Activated CD8-positive, alpha-beta T cell treated with anti-CD3 and anti-CD28 coated beads for 36 hours (primary cell): ENCODE results near the gene NME7. TPM values are rescaled to one million over a fixed set of nuclear protein-coding genes. Genes with fewer than 3 reads are reported as not detected.
"Not testable (repeated sequence)": the region's sequence is repeated elsewhere in the genome, so short reads cannot be mapped to it uniquely, and the experiment has no call there.

Experiments
- ATAC-seq: fragments of 200-7000 bp; cut with Tn5 transposase; one replicate; pipeline ENCODE4 v1.10.0; 2021; ENCODE audit warnings: mild to moderate bottlenecking, moderate library complexity
- CTCF ChIA-PET: fragments of 350-600 bp; sonication (Branson Sonifier 250); formaldehyde crosslinking; loops from one replicate; lab custom pipeline; 2021; ENCODE audit warnings: antibody characterized with exemption; lab: Charles Lee
- POLR2A ChIA-PET: fragments of 350-600 bp; sonication (Branson Sonifier 250); formaldehyde crosslinking; loops from one replicate; lab custom pipeline; 2021; ENCODE audit warnings: antibody characterized with exemption; lab: Charles Lee
- DNase-seq: peaks from one replicate; pipeline ENCODE4 v3.0.0-alpha.2; 2020
- H3K27ac Mint-ChIP-seq: one replicate; pipeline ENCODE4 v1.8.0; 2021; ENCODE audit warnings: mild to moderate bottlenecking, mixed read lengths
- H3K27me3 Mint-ChIP-seq: one replicate; pipeline ENCODE4 v1.8.0; 2021; ENCODE audit warnings: mixed read lengths
- H3K36me3 Mint-ChIP-seq: one replicate; pipeline ENCODE4 v1.8.0; 2021; ENCODE audit warnings: low read depth, mixed read lengths
- H3K4me1 Mint-ChIP-seq: one replicate; pipeline ENCODE4 v1.8.0; 2021; ENCODE audit warnings: low read depth, mixed read lengths
- H3K4me3 Mint-ChIP-seq: one replicate; pipeline ENCODE4 v1.8.0; 2021; ENCODE audit warnings: mild to moderate bottlenecking, moderate library complexity, mixed read lengths
- H3K9me3 Mint-ChIP-seq: one replicate; pipeline ENCODE4 v1.8.0; 2021; ENCODE audit warnings: mixed read lengths
- intact Hi-C: fragments of 100-400 bp; cut with micrococcal nuclease; formaldehyde crosslinking; loops from one replicate; pipeline ENCODE4 v1.10.0; 2022
- total RNA-seq, 2 experiments: library from RNA; stranded (reverse); gene quantifications; one replicate each; pipeline ENCODE4 v1.2.3, GENCODE V29; 2021
- TF ChIP-seq, protein P1 (sequence below): fragments of 200-600 bp; IDR thresholded peaks from one replicate; pipeline ENCODE4 v1.8.0; 2022; ENCODE audit warnings: antibody characterized with exemption, mild to moderate bottlenecking

Gene NME7
- total RNA-seq, 2 experiments from 2014 or later = 15.3 to 17.4 TPM

DNA sequence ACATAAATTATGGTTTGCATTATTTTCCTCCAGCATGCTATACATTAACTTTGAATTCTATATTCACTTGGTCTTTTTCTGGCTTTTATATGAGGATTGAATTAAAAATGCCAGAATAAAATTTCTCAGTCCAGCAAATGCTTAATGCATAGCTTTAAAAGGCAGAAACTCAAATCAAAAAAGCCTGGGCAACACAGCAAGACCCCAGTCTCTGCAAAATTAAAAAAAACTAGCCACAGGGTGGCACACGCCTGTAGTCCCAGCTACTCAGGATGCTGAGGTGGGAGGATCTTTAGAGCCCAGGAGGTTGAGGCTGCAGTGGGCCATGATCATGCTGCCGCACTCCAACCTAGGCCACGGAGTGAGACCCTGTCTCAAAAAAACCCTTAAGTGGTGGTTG lies 241.3 kb downstream of the NME7 start:
- TF ChIP-seq, protein P1, sequence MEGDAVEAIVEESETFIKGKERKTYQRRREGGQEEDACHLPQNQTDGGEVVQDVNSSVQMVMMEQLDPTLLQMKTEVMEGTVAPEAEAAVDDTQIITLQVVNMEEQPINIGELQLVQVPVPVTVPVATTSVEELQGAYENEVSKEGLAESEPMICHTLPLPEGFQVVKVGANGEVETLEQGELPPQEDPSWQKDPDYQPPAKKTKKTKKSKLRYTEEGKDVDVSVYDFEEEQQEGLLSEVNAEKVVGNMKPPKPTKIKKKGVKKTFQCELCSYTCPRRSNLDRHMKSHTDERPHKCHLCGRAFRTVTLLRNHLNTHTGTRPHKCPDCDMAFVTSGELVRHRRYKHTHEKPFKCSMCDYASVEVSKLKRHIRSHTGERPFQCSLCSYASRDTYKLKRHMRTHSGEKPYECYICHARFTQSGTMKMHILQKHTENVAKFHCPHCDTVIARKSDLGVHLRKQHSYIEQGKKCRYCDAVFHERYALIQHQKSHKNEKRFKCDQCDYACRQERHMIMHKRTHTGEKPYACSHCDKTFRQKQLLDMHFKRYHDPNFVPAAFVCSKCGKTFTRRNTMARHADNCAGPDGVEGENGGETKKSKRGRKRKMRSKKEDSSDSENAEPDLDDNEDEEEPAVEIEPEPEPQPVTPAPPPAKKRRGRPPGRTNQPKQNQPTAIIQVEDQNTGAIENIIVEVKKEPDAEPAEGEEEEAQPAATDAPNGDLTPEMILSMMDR = no peak
- Mint-ChIP-seq H3K36me3 (no peaks in the 10 kb centered on the region), H3K27me3 (no peaks in the 10 kb centered on the region), H3K4me1 (peaks cover 6% of the 10 kb centered on the region), H3K27ac (no peak overlapping the region), H3K4me3 (no peak overlapping the region), H3K9me3 (no peaks in the 10 kb centered on the region)
- DNase-seq = no peak
- intact Hi-C loops = no loop called here
- ATAC-seq = no peak
- ChIA-PET POLR2A (no interaction called here), CTCF (no interaction called here)

- H3K4me3 Mint-ChIP-seq, H3K27me3 Mint-ChIP-seq, CTCF ChIA-PET, H3K27ac Mint-ChIP-seq, intact Hi-C loops, H3K4me1 Mint-ChIP-seq, H3K36me3 Mint-ChIP-seq, H3K9me3 Mint-ChIP-seq, DNase-seq, ATAC-seq, POLR2A ChIA-PET: not testable (repeated sequence)
These were observed 242.0 kb downstream of the NME7 start for GRCh38 chr1:169125597-169125996.

DNA sequence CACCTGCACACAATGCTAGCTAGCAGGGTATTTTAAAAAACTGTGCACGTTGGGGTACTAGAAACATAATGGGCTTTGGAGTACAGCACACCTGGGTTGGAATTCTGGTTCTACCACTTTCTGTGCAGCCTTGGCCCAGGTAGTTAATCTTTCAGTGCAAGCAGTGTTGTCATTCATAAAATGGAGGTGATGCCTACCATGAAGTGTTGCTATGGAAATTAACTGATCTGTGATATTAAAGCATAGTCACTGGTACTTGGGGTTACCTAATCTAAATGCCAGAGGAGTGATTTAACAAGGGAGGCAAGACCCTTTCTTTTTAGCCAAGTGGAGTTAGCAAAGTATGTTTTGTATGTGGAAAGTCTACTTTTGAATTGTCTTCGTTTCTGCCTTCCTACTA lies 243.1 kb downstream of the NME7 start:
- POLR2A ChIA-PET = no interaction called here
- TF ChIP-seq, protein P1 = no peak
- H3K36me3 Mint-ChIP-seq = no peaks in the 10 kb centered on the region
- H3K27ac Mint-ChIP-seq = no peak overlapping the region
- ATAC-seq = no peak
- no peak overlapping the region for H3K4me3 Mint-ChIP-seq
- H3K9me3 Mint-ChIP-seq = no peaks in the 10 kb centered on the region
- CTCF ChIA-PET = no interaction called here
- no peak for DNase-seq
- H3K27me3 Mint-ChIP-seq = no peaks in the 10 kb centered on the region
- intact Hi-C loops = no loop called here
- peaks cover 6% of the 10 kb centered on the region for H3K4me1 Mint-ChIP-seq

DNA sequence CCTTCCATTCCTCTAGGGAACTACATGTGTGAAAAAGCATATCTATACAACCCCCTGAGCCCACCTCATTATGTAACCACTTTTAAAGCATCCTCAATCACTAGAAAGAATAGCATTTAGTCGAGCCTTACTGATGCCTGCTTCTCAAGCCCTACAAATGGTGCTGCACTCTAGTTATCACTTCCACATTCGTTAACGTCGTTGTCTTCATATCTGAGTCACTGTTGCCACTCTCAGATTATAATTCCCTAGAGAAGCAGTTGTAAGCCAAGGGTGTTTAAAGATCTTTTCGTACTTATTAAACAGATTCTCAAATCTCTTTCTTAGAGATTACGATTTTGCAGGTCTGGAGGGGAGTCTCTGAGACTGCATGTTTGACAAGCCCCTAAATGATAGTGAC lies 244.6 kb downstream of the NME7 start:
- intact Hi-C loops = no loop called here
- POLR2A ChIA-PET = no interaction called here
- no peaks in the 10 kb centered on the region for H3K27me3 Mint-ChIP-seq

DNA sequence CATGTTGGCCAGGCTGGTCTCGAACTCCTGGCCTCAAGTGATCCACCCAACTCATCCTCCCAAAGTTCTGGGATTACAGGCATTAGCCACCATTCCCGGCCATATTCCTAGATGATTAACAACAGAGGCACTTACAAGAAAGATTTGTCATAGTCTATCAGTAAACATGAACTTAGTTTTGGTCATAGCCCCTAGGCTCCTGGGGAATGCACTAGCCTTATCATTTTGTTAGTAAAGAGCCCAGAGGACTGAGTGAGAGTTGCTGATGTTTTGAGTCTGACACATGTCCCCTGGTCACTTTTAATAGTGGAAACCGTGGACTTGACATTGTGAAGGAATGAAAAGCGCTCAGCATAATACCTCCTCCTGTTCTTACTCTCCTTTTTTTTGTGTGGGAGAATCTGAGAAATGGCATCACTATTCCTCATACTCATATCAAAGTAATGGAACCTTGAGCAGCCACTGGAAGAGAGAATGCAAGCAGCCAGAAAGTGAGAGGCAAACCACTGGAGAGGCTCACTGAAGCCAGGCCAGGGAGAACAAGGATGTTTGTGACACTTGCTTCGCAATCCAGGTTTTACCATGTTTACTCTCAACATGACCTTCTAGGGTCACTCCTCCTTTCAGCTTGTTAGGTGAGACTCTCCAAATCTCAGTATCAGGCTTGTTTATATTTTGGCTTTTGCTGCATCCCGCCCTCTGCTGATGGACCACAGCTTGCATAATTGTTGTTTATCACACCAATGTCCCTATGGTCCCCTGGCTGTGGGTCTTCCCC lies 246.3 kb downstream of the NME7 start:
- Mint-ChIP-seq H3K4me1 (peaks cover under 1% of the 10 kb centered on the region), H3K36me3 (no peaks in the 10 kb centered on the region), H3K4me3 (no peak overlapping the region), H3K9me3 (no peaks in the 10 kb centered on the region), H3K27me3 (no peaks in the 10 kb centered on the region), H3K27ac (no peak overlapping the region)
- ChIA-PET CTCF (interaction anchor here (1.2 kb wide), 1 partner anchor 306 kb away, joined by 3 read pairs; the partner anchor contains the start of gene CCDC181), POLR2A (no interaction called here)
- intact Hi-C loops = no loop called here
- ATAC-seq (no peak), DNase-seq (no peak)
- TF ChIP-seq, protein P1 = no peak

More for the DNA sequence above, 244.6 kb downstream of the NME7 start:
- Mint-ChIP-seq H3K4me3 (no peak overlapping the region), H3K9me3 (no peaks in the 10 kb centered on the region), H3K4me1 (no peaks in the 10 kb centered on the region), H3K27ac (no peak overlapping the region), H3K36me3 (no peaks in the 10 kb centered on the region)
- DNase-seq = no peak
- no peak for ATAC-seq
- TF ChIP-seq, protein P1 = no peak
- CTCF ChIA-PET = no interaction called here
